Heart left ventricle (tissue), 16 donors: Measurements from ENCODE around the gene FMNL3. TPM values are rescaled to one million over a fixed set of nuclear protein-coding genes. Genes with fewer than 3 reads are reported as not detected.

ENCODE experiments used
- ATAC-seq, 4 donors: fragments of 200-7000 bp; cut with Tn5 transposase; one replicate each; pipeline ENCODE4 v1.9.1; 2020 to 2022; ENCODE audit warnings: moderate library complexity in 4 of 4, mild to moderate bottlenecking in 3 of 4, moderate number of reproducible peaks in 1 of 4
- DNase-seq, 5 donors: peaks; one replicate each; pipeline ENCODE4 v3.0.0-alpha.2; 2020
- H3K27ac ChIP-seq, 12 donors: fragments of 200-600 bp; sonication (generic) in 4 of 12; one replicate each; pipeline versions ENCODE4 v1.5.0 to v1.8.0; 2016 to 2022; ENCODE audit warnings: mild to moderate bottlenecking in 2 of 12
- H3K27me3 ChIP-seq, 9 donors: fragments of 200-600 bp; sonication (generic) in 2 of 9; one replicate each; pipeline versions ENCODE4 v1.5.1 to v1.8.0; 2016 to 2022; ENCODE audit warnings: mild to moderate bottlenecking in 3 of 9
- H3K36me3 ChIP-seq, 9 donors: fragments of 200-600 bp; sonication (generic) in 2 of 9; one replicate each; pipeline versions ENCODE4 v1.5.0 to v1.8.0; 2018 to 2022; ENCODE audit warnings: mild to moderate bottlenecking in 2 of 9
- H3K4me1 ChIP-seq, 12 donors: fragments of 200-600 bp; sonication (generic) in 4 of 12; one replicate each; pipeline versions ENCODE4 v1.5.0 to v1.8.0; 2016 to 2022; ENCODE audit warnings: mild to moderate bottlenecking in 3 of 12
- H3K4me3 ChIP-seq, 12 donors: fragments of 200-600 bp; sonication (generic) in 4 of 12; one replicate each; pipeline versions ENCODE4 v1.5.0 to v1.8.0; 2017 to 2022; ENCODE audit warnings: mild to moderate bottlenecking in 9 of 12, moderate library complexity in 4 of 12
- H3K9me3 ChIP-seq, 12 donors: fragments of 200-600 bp; sonication (generic) in 4 of 12; one replicate each; pipeline versions ENCODE4 v1.5.0 to v1.8.0; 2016 to 2022; ENCODE audit warnings: mild to moderate bottlenecking in 1 of 12
- CTCF ChIP-seq, 12 donors: fragments of 200-600 bp; sonication (generic) in 4 of 12; IDR thresholded peaks; one replicate each; pipeline versions ENCODE4 v1.5.0 to v1.8.0; 2018 to 2022; ENCODE audit warnings: antibody characterized with exemption in 12 of 12, mild to moderate bottlenecking in 5 of 12
- POLR2A ChIP-seq, 2 donors: fragments of 450-650 bp; IDR thresholded peaks; one replicate each; pipeline ENCODE4 v1.6.1; 2017; ENCODE audit warnings: antibody characterized with exemption in 2 of 2, mild to moderate bottlenecking in 2 of 2, moderate library complexity in 2 of 2
- WGBS, 4 donors: extraction: QIAGEN DNeasy Blood & Tissue Kit in 2 of 4; methylation state at CpG; one replicate each; pipeline versions ENCODE4 v1.1.5 to v1.1.7; 2013 to 2018; 5-methylcytosine and 5-hydroxymethylcytosine counted together
- intact Hi-C, 10 donors: fragments of 100-400 bp; cut with DNase I; formaldehyde crosslinking; loops; one replicate each; pipeline versions ENCODE4 v1.11.1 to v1.14.2; 2022
- polyA plus RNA-seq, 2 donors: library from polyadenylated mRNA; stranded (reverse); fragments of 200-250 nt; gene quantifications; one replicate each; pipeline ENCODE4 v1.2.3, GENCODE V29; 2013
- total RNA-seq, 9 donors: library from RNA; depleted of rRNA in 2 of 9; stranded (reverse); fragments of >200 nt in 2 of 9; fragmentation: NEBNext Ultra II Directional in 3 of 9; extraction: Animal tissue kit (Norgen Biotek cat#: 25700) in 3 of 9; gene quantifications; one replicate each; pipeline versions ENCODE4 v1.1.0 to v1.2.4, GENCODE V29; 2016 to 2023
- donor health status: ischemic (EF 13 %, LVEDD 7.1; RV severe dilation, severe dysfunction).
- donor health status: healthy with polysubstance abuse.
- donor health status: DM: no; HTN: yes; CAD: no.
- donor health status: DM: no; HTN: no; CAD: no.
- donor health status: ischemic (EF 25% LVEDD 6.9; RV normal size, moderate dysfunction).
- donor health status: ischemic (EF 25% LVEDD 5.7; RV mildly dilated, moderate dysfunction).
- donor health status: healthy.
- donor health status: DM: yes; HTN: yes; CAD: no.
- donor health status: ischemic (EF 35%, LVEDD 5.7; RV mildly dilated, moderate dysfunction).
- donor health status: nonischemic (EF 11% LVEDD 7.7; RV severe dilation, severe dysfunction).
- donor health status: DM: yes; HTN: yes; CAD: no.
- donor health status: PGD.
- donor health status: ischemic (EF 29% LVEDD 5.4; RV normal size, mild dysfunction).
- donor health status: nonischemic (EF 23%, LVEDD 6.1; RV moderate dilation, normal function).

Gene FMNL3
- total and polyA plus RNA-seq, 11 donors: 5.9 to 33.9 (median 13.0) TPM

GRCh38 chr12:49661191-49661590 is 46.0 kb downstream of the FMNL3 start:
- no peak for ATAC-seq
- Histone ChIP-seq H3K27me3 (no peaks in the 10 kb centered on the region), H3K36me3 (peaks cover 0 to 55% (median 47%) of the 10 kb centered on the region in 9 donors), H3K4me1 (peaks cover 18 to 98% (median 82%) of the 10 kb centered on the region in 12 donors), H3K9me3 (no peaks in the 10 kb centered on the region), H3K27ac (peak overlapping the region in 6 of 12 donors; percentile 28 to 92 (median 85)), H3K4me3 (no peak overlapping the region)
- TF ChIP-seq CTCF (IDR thresholded peaks at IDR 0.05) (no peak), POLR2A (IDR thresholded peaks at IDR 0.05) (no peak)
- 70 to 84% (median 80%) methylated on average over 3 of the region's 3 CpGs for WGBS, 4 donors
- intact Hi-C loops: no loop called here
- no peak for DNase-seq

GRCh38 chr12:49659753-49660152 is 47.5 kb downstream of the FMNL3 start:
- WGBS, 4 donors: 34 to 55% (median 46%) methylated on average over 1 of the region's 1 CpG
- no peaks in the 10 kb centered on the region for H3K27me3 ChIP-seq
- peaks cover 0 to 68% (median 52%) of the 10 kb centered on the region in 9 donors for H3K36me3 ChIP-seq
- no peaks in the 10 kb centered on the region for H3K9me3 ChIP-seq
- H3K4me1 ChIP-seq: peaks cover 18 to 97% (median 75%) of the 10 kb centered on the region in 12 donors
- H3K27ac ChIP-seq: peak overlapping the region in 7 of 12 donors; percentile 3 to 79 (median 26)
- ATAC-seq (no peak), DNase-seq (no peak)
- intact Hi-C loops: no loop called here
- no peak overlapping the region for H3K4me3 ChIP-seq
- no peak for TF ChIP-seq POLR2A (IDR thresholded peaks at IDR 0.05)
- TF ChIP-seq CTCF (IDR thresholded peaks at IDR 0.05): no peak

GRCh38 chr12:49658276-49658675 is 48.9 kb downstream of the FMNL3 start:
- Histone ChIP-seq H3K4me3 (no peak overlapping the region), H3K36me3 (peaks cover 0 to 83% (median 67%) of the 10 kb centered on the region in 9 donors), H3K27me3 (no peaks in the 10 kb centered on the region), H3K9me3 (no peaks in the 10 kb centered on the region), H3K4me1 (peaks cover 10 to 86% (median 63%) of the 10 kb centered on the region in 12 donors), H3K27ac (peak overlapping the region in 6 of 12 donors; percentile 22 to 79 (median 39))
- no peak for DNase-seq
- intact Hi-C loops: no loop called here
- TF ChIP-seq CTCF (IDR thresholded peaks at IDR 0.05) (no peak), POLR2A (IDR thresholded peaks at IDR 0.05) (no peak)
- WGBS, 4 donors: 93 to 97% (median 95%) methylated on average over 13 of the region's 13 CpGs
- no peak for ATAC-seq

- WGBS, 4 donors: 43 to 70% (median 63%) methylated on average over 2 of the region's 2 CpGs
- H3K27ac ChIP-seq: peak overlapping the region; percentile 40 to 86 (median 68)
- TF ChIP-seq CTCF (IDR thresholded peaks at IDR 0.05) (no peak), POLR2A (IDR thresholded peaks at IDR 0.05) (no peak)
- ATAC-seq (peak; percentile 64 to 90 (median 67)), DNase-seq (peak in 1 of 5 donors; percentile 60)
- no peaks in the 10 kb centered on the region for H3K27me3 ChIP-seq
- peaks cover 0 to 61% (median 40%) of the 10 kb centered on the region in 12 donors for H3K4me1 ChIP-seq
- H3K4me3 ChIP-seq: no peak overlapping the region
- intact Hi-C loops: no loop called here
- H3K36me3 ChIP-seq: peaks cover 0 to 98% (median 81%) of the 10 kb centered on the region in 9 donors
- H3K9me3 ChIP-seq: no peaks in the 10 kb centered on the region
Measured at GRCh38 chr12:49655595-49656236, 51.5 kb downstream of the FMNL3 start.
